Keratinocyte (primary cell): Measurements from ENCODE around the gene CLINT1. TPM values are rescaled to one million over a fixed set of nuclear protein-coding genes. Genes with fewer than 3 reads are reported as not detected.

ENCODE experiments used
- DNase-seq: peaks from one replicate; pipeline ENCODE4 v3.0.0-alpha.2; 2011; ENCODE audit warnings: low read depth, missing footprints, low spot score
- FAIRE-seq: peaks from 2 replicates; lab custom pipeline; 2011; peaks lifted over from hg19 to GRCh38; lab: Jason Lieb, UNC
- H2AFZ ChIP-seq: 2 replicates; pipeline ENCODE4 v1.6.0; 2012; ENCODE audit warnings: low read length, control low read depth, inconsistent platforms; ENCODE audit not compliant: control insufficient read depth
- H3K27ac ChIP-seq: 2 replicates; pipeline ENCODE4 v1.5.1; 2011; ENCODE audit warnings: low read length; ENCODE audit not compliant: control insufficient read depth, insufficient read depth
- H3K27me3 ChIP-seq: 3 replicates; pipeline ENCODE4 v1.6.0; 2011; ENCODE audit warnings: low read length; ENCODE audit not compliant: control insufficient read depth, insufficient read depth; ENCODE audit errors: extremely low read depth
- H3K36me3 ChIP-seq, 2 experiments: 2 replicates in 1 of 2; 3 replicates in 1 of 2; pipeline ENCODE4 v1.5.1; 2011; ENCODE audit warnings: low read length in 2 of 2, mild to moderate bottlenecking in 1 of 2; ENCODE audit not compliant: control insufficient read depth in 2 of 2, insufficient read depth in 2 of 2; ENCODE audit errors: extremely low read depth in 1 of 2
- H3K4me1 ChIP-seq: 3 replicates; pipeline ENCODE4 v1.5.1; 2011; ENCODE audit warnings: low read length; ENCODE audit not compliant: control insufficient read depth, insufficient read depth; ENCODE audit errors: extremely low read depth
- H3K4me2 ChIP-seq: 3 replicates; pipeline ENCODE4 v1.6.0; 2011; ENCODE audit warnings: low read depth, low read length; ENCODE audit not compliant: control insufficient read depth, insufficient read depth; ENCODE audit errors: extremely low read depth
- H3K4me3 ChIP-seq, 3 experiments: fragments of 200-600 bp in 1 of 3; sonication (generic) in 1 of 3; 2 replicates in 2 of 3; 3 replicates in 1 of 3; pipeline ENCODE4 v1.5.1; 2011 to 2016; ENCODE audit warnings: low read length in 3 of 3, mild to moderate bottlenecking in 3 of 3, control low read depth in 2 of 3, inconsistent platforms in 1 of 3, low read depth in 1 of 3, mixed read lengths in 1 of 3, mixed run types in 1 of 3, moderate library complexity in 1 of 3; ENCODE audit not compliant: control insufficient read depth in 2 of 3, insufficient read depth in 2 of 3; ENCODE audit errors: extremely low read depth in 1 of 3
- H3K79me2 ChIP-seq: 2 replicates; pipeline ENCODE4 v1.6.0; 2012; ENCODE audit warnings: low read length; ENCODE audit not compliant: control insufficient read depth, insufficient read depth
- H3K9ac ChIP-seq: 3 replicates; pipeline ENCODE4 v1.6.0; 2011; ENCODE audit warnings: low read length; ENCODE audit not compliant: control insufficient read depth, insufficient read depth; ENCODE audit errors: extremely low read depth
- H3K9me1 ChIP-seq: 3 replicates; pipeline ENCODE4 v1.6.0; 2011; ENCODE audit warnings: low read length; ENCODE audit not compliant: control insufficient read depth, insufficient read depth; ENCODE audit errors: extremely low read depth
- H3K9me3 ChIP-seq: 2 replicates; pipeline ENCODE4 v1.5.1; 2012; ENCODE audit warnings: low read depth, low read length; ENCODE audit not compliant: control insufficient read depth
- H4K20me1 ChIP-seq: 3 replicates; pipeline ENCODE4 v1.6.0; 2011; ENCODE audit warnings: low read length; ENCODE audit not compliant: control insufficient read depth, insufficient read depth; ENCODE audit errors: extremely low read depth
- CTCF ChIP-seq, 3 experiments: IDR thresholded peaks in 1 of 3; conservative IDR thresholded peaks in 1 of 3; optimal IDR thresholded peaks in 1 of 3; 2 replicates in 2 of 3; 3 replicates in 1 of 3; pipeline versions ENCODE3 to v1.5.1; 2011; ENCODE audit warnings: low read length in 3 of 3, mild to moderate bottlenecking in 3 of 3, moderate library complexity in 2 of 3, control low read depth in 1 of 3, inconsistent platforms in 1 of 3; ENCODE audit not compliant: insufficient read depth in 2 of 3; ENCODE audit errors: extremely low read depth in 1 of 3
- EZH2 ChIP-seq: IDR thresholded peaks from one replicate; pipeline ENCODE4 v1.6.1; 2012; ENCODE audit warnings: inconsistent platforms, mild to moderate bottlenecking, low read length, moderate library complexity
- dilution Hi-C: fragments of 300-500 bp; cut with MboI; formaldehyde crosslinking; loops from one replicate; pipeline ENCODE4 v1.7.0; 2020; ENCODE audit warnings: low sequenced_read_pairs; ENCODE audit not compliant: extremely low pct_ligation_motif_present
- polyA plus RNA-seq, 5 experiments: library from polyadenylated mRNA; depleted of rRNA in 3 of 5; stranded (reverse) in 3 of 5; stranded (forward) in 1 of 5; unstranded in 1 of 5; fragments of >200 nt; gene quantifications; 1 replicate in 1 of 5; 2 replicates in 3 of 5; 3 replicates in 1 of 5; pipeline versions ENCODE4 v1.2.1 to v1.2.3, GENCODE V29; 2011 to 2012; ENCODE audit warnings: missing spikeins in 2 of 5, low read depth in 1 of 5, low replicate concordance in 1 of 5

The CLINT1 gene
- polyA plus RNA-seq, 1 donor (not counting 4 experiments of a cell fraction or from before 2014, with no cell fraction given), result 112 TPM

GRCh38 chr5:157766902-157767301, 92.0 kb downstream of the CLINT1 start:
- no peak overlapping the region for H2AFZ ChIP-seq
- H3K9ac ChIP-seq, result no peak overlapping the region
- no peaks in the 10 kb centered on the region for H4K20me1 ChIP-seq
- no peaks in the 10 kb centered on the region for H3K9me1 ChIP-seq
- H3K9me3 ChIP-seq, result no peaks in the 10 kb centered on the region
- peaks cover 4% of the 10 kb centered on the region for H3K4me1 ChIP-seq
- dilution Hi-C loops, result no loop called here
- no peaks in the 10 kb centered on the region for H3K36me3 ChIP-seq
- no peak for TF ChIP-seq EZH2
- no peak for FAIRE-seq
- H3K27ac ChIP-seq, result no peak overlapping the region
- no peak for DNase-seq
- H3K79me2 ChIP-seq, result no peaks in the 10 kb centered on the region
- H3K4me3 ChIP-seq, result no peak overlapping the region
- H3K4me2 ChIP-seq, result no peak overlapping the region
- H3K27me3 ChIP-seq, result no peaks in the 10 kb centered on the region

GRCh38 chr5:157766442-157766841, 92.5 kb downstream of the CLINT1 start:
- no peak overlapping the region for H3K4me3 ChIP-seq
- dilution Hi-C loops, result no loop called here
- no peak overlapping the region for H3K9ac ChIP-seq
- FAIRE-seq, result no peak
- H3K9me1 ChIP-seq, result no peaks in the 10 kb centered on the region
- no peak overlapping the region for H2AFZ ChIP-seq
- H3K27ac ChIP-seq, result no peak overlapping the region
- H3K36me3 ChIP-seq, result peaks cover 0 to 2% of the 10 kb centered on the region in 2 experiments
- no peak overlapping the region for H3K4me2 ChIP-seq
- H3K79me2 ChIP-seq, result no peaks in the 10 kb centered on the region
- TF ChIP-seq CTCF (optimal IDR thresholded peaks at IDR 0.05 in 1 of 3, IDR thresholded peaks at IDR 0.05 in 1 of 3, conservative IDR thresholded peaks at IDR 0.05 in 1 of 3; ENCODE audit: extremely low read depth in 1 of 3, insufficient read depth in 2 of 3, low read length in 3 of 3), result no peak
- no peak for TF ChIP-seq EZH2
- H3K4me1 ChIP-seq, result peaks cover 4% of the 10 kb centered on the region
- no peaks in the 10 kb centered on the region for H4K20me1 ChIP-seq
- no peaks in the 10 kb centered on the region for H3K27me3 ChIP-seq
- no peaks in the 10 kb centered on the region for H3K9me3 ChIP-seq
- no peak for DNase-seq

GRCh38 chr5:157764531-157764930, 94.4 kb downstream of the CLINT1 start:
- no peak overlapping the region for H3K27ac ChIP-seq
- no peaks in the 10 kb centered on the region for H3K79me2 ChIP-seq
- no peak overlapping the region for H3K4me2 ChIP-seq
- dilution Hi-C loops, result no loop called here
- H3K4me3 ChIP-seq, result no peak overlapping the region
- H2AFZ ChIP-seq, result no peak overlapping the region
- H3K36me3 ChIP-seq, result peaks cover 0 to 2% of the 10 kb centered on the region in 2 experiments
- DNase-seq (no peak), FAIRE-seq (no peak)
- no peaks in the 10 kb centered on the region for H3K9me1 ChIP-seq
- no peaks in the 10 kb centered on the region for H3K27me3 ChIP-seq
- no peak overlapping the region for H3K9ac ChIP-seq
- TF ChIP-seq EZH2 (no peak), CTCF (optimal IDR thresholded peaks at IDR 0.05 in 1 of 3, IDR thresholded peaks at IDR 0.05 in 1 of 3, conservative IDR thresholded peaks at IDR 0.05 in 1 of 3; ENCODE audit: extremely low read depth in 1 of 3, insufficient read depth in 2 of 3, low read length in 3 of 3) (no peak)
- no peaks in the 10 kb centered on the region for H4K20me1 ChIP-seq
- no peaks in the 10 kb centered on the region for H3K9me3 ChIP-seq
- peaks cover 4% of the 10 kb centered on the region for H3K4me1 ChIP-seq
